Activated CD4-positive, alpha-beta T cell treated with anti-CD3 and anti-CD28 coated beads, Interleukin-2, Interleukin-6, amounts not matched to agents 100 ng/mL and 50 ng/mL, durations not matched to agents 16 hours and 8 hours (primary cell): ENCODE data around the gene STK31.
"Not testable (repeated sequence)": the region's sequence is repeated elsewhere in the genome, so short reads cannot be mapped to it uniquely, and the experiment has no call there.

ENCODE experiments used
- DNase-seq: peaks from one replicate; pipeline ENCODE4 v3.0.0-alpha.2; 2020

Gene STK31

GRCh38 chr7:23713285-23714149, 3.5 kb downstream of the STK31 start:
- no peak for DNase-seq

GRCh38 chr7:23714150-23714464, 4.1 kb downstream of the STK31 start:
- no peak for DNase-seq

- DNase-seq = no peak
Measured at GRCh38 chr7:23714579-23714978, 4.6 kb downstream of the STK31 start.

- DNase-seq = no peak
Measured at GRCh38 chr7:23715099-23715498, 5.1 kb downstream of the STK31 start.

- no peak for DNase-seq
Measured at GRCh38 chr7:23717788-23718187, 7.8 kb downstream of the STK31 start.

- no peak for DNase-seq
Measured at GRCh38 chr7:23721456-23721855, 11.4 kb downstream of the STK31 start.

- DNase-seq = not testable (repeated sequence)
Measured at GRCh38 chr7:23722587-23723216, 12.7 kb downstream of the STK31 start.

GRCh38 chr7:23724113-23724512, 14.1 kb downstream of the STK31 start:
- not testable (repeated sequence) for DNase-seq

- DNase-seq = no peak
Measured at GRCh38 chr7:23742051-23742450, 32.0 kb downstream of the STK31 start.

GRCh38 chr7:23743226-23743625, 33.2 kb downstream of the STK31 start:
- DNase-seq = no peak

GRCh38 chr7:23746629-23747028, 36.6 kb downstream of the STK31 start:
- no peak for DNase-seq

- no peak for DNase-seq
Measured at GRCh38 chr7:23751852-23752251, 41.8 kb downstream of the STK31 start.

- not testable (repeated sequence) for DNase-seq
Measured at GRCh38 chr7:23758839-23759238, 48.8 kb downstream of the STK31 start.

GRCh38 chr7:23759671-23760391, 49.8 kb downstream of the STK31 start:
- DNase-seq = no peak

GRCh38 chr7:23765943-23766342, 55.9 kb downstream of the STK31 start:
- DNase-seq = no peak

GRCh38 chr7:23767514-23767913, 57.5 kb downstream of the STK31 start:
- DNase-seq = no peak

GRCh38 chr7:23768022-23768421, 58.0 kb downstream of the STK31 start:
- no peak for DNase-seq

GRCh38 chr7:23779185-23779800, 69.3 kb downstream of the STK31 start:
- DNase-seq = not testable (repeated sequence)

- DNase-seq = no peak
Measured at GRCh38 chr7:23783115-23783514, 73.1 kb downstream of the STK31 start.

GRCh38 chr7:23787272-23787671, 77.3 kb downstream of the STK31 start:
- DNase-seq = no peak

- DNase-seq = no peak
Measured at GRCh38 chr7:23788843-23789242, 78.8 kb downstream of the STK31 start.

- no peak for DNase-seq
Measured at GRCh38 chr7:23791721-23792120, 81.7 kb downstream of the STK31 start.

- no peak for DNase-seq
Measured at GRCh38 chr7:23802720-23803397, 92.8 kb downstream of the STK31 start.
